Stomach (tissue), 9 donors: ENCODE measurements around the gene CDKN2B-AS1. TPM values are rescaled to one million over a fixed set of nuclear protein-coding genes. Genes with fewer than 3 reads are reported as not detected.

Source experiments
- DNase-seq, 2 donors: peaks; one replicate each; pipeline versions ENCODE4 v3.0.0 to v3.0.0-alpha.2; 2013 to 2019
- H3K27ac ChIP-seq, 5 donors: fragments of 200-600 bp in 4 of 5; sonication (generic) in 4 of 5; one replicate each; pipeline ENCODE4 v1.5.1; 2013 to 2019; ENCODE audit warnings: mild to moderate bottlenecking in 1 of 5, moderate library complexity in 1 of 5
- H3K27me3 ChIP-seq, 3 donors: fragments of 200-600 bp; sonication (generic); one replicate each; pipeline ENCODE4 v1.5.1; 2017 to 2019; ENCODE audit warnings: mixed run types in 1 of 3
- H3K36me3 ChIP-seq, 4 donors: fragments of 200-600 bp; sonication (generic); 1 replicate in 3 of 4; 2 replicates in 1 of 4; pipeline ENCODE4 v1.5.1; 2016 to 2019
- H3K4me1 ChIP-seq, 4 donors: fragments of 200-600 bp; sonication (generic); one replicate each; pipeline ENCODE4 v1.5.1; 2016 to 2019
- H3K4me3 ChIP-seq, 4 donors: fragments of 200-600 bp; sonication (generic) in 3 of 4; one replicate each; pipeline ENCODE4 v1.5.1; 2016 to 2019; ENCODE audit warnings: mild to moderate bottlenecking in 1 of 4
- H3K9me3 ChIP-seq, 4 donors: fragments of 200-600 bp; sonication (generic); one replicate each; pipeline ENCODE4 v1.5.1; 2016 to 2019
- CTCF ChIP-seq, 7 experiments: fragments of 450-650 bp in 4 of 7; fragments of 200-600 bp in 3 of 7; sonication (generic) in 3 of 7; IDR thresholded peaks; one replicate each; pipeline ENCODE4 v1.5.1; 2016 to 2019; ENCODE audit warnings: antibody characterized with exemption in 7 of 7, control low read depth in 2 of 7, mild to moderate bottlenecking in 1 of 7
- EP300 ChIP-seq: sonication (generic); formaldehyde crosslinking; IDR thresholded peaks from one replicate; pipeline ENCODE4 v1.6.1; 2017; ENCODE audit warnings: antibody characterized with exemption
- POLR2A ChIP-seq, 4 donors: fragments of 450-650 bp; IDR thresholded peaks; one replicate each; pipeline ENCODE4 v1.6.1; 2016; ENCODE audit warnings: antibody characterized with exemption in 4 of 4, control low read depth in 2 of 4, mild to moderate bottlenecking in 1 of 4, moderate library complexity in 1 of 4
- POLR2AphosphoS5 ChIP-seq, 3 donors: sonication (generic); formaldehyde crosslinking; IDR thresholded peaks; one replicate each; pipeline ENCODE4 v1.6.1; 2016; ENCODE audit warnings: antibody characterized with exemption in 3 of 3
- WGBS, 5 donors: extraction: QIAGEN DNeasy Blood & Tissue Kit in 3 of 5; methylation state at CpG; one replicate each; pipeline versions ENCODE4 v1.1.5 to v1.1.7; 2013 to 2018; 5-methylcytosine and 5-hydroxymethylcytosine counted together
- intact Hi-C: fragments of 100-400 bp; cut with DNase I; formaldehyde crosslinking; loops from one replicate; pipeline ENCODE4 v1.15.1; 2023; ENCODE audit warnings: low total_unique reads
- polyA plus RNA-seq, 3 donors: library from polyadenylated mRNA; stranded (reverse); fragments of 200-250 nt; gene quantifications; one replicate each; pipeline ENCODE4 v1.2.3, GENCODE V29; 2013
- total RNA-seq, 5 donors: library from RNA; depleted of rRNA; stranded (reverse); fragments of >200 nt; gene quantifications; one replicate each; pipeline versions ENCODE4 v1.1.0 to v1.2.3, GENCODE V29; 2014 to 2016
- donor health status: healthy with polysubstance abuse.
- donor health status: Bipolar disorder and iron deficiency.
- donor health status: healthy.

CDKN2B-AS1 gene
- total and polyA plus RNA-seq, 8 donors = 0.48 to 1.6 (median 1.1) TPM; not detected in 3

GRCh38 chr9:22064957-22065356 lies 70.4 kb downstream of the CDKN2B-AS1 start:
- intact Hi-C loops = no loop called here
- H3K27me3 ChIP-seq = no peaks in the 10 kb centered on the region
- H3K36me3 ChIP-seq = no peaks in the 10 kb centered on the region
- H3K9me3 ChIP-seq = no peaks in the 10 kb centered on the region
- no peak for TF ChIP-seq POLR2A (IDR thresholded peaks at IDR 0.05)
- no peak for TF ChIP-seq POLR2AphosphoS5 (IDR thresholded peaks at IDR 0.05)
- TF ChIP-seq CTCF (IDR thresholded peaks at IDR 0.05) = no peak
- TF ChIP-seq EP300 = no peak
- H3K4me1 ChIP-seq = no peaks in the 10 kb centered on the region
- H3K27ac ChIP-seq = no peak overlapping the region
- no peak overlapping the region for H3K4me3 ChIP-seq
- WGBS, 5 donors = 70 to 88% (median 86%) methylated on average over 2 of the region's 2 CpGs
- DNase-seq = no peak

GRCh38 chr9:22065431-22066200 lies 71.0 kb downstream of the CDKN2B-AS1 start:
- no peak for TF ChIP-seq POLR2A (IDR thresholded peaks at IDR 0.05)
- TF ChIP-seq EP300 = no peak
- TF ChIP-seq CTCF (IDR thresholded peaks at IDR 0.05) = no peak
- TF ChIP-seq POLR2AphosphoS5 (IDR thresholded peaks at IDR 0.05) = no peak
- no peak overlapping the region for H3K27ac ChIP-seq
- H3K27me3 ChIP-seq = no peaks in the 10 kb centered on the region
- H3K9me3 ChIP-seq = no peaks in the 10 kb centered on the region
- no peaks in the 10 kb centered on the region for H3K36me3 ChIP-seq
- 58 to 68% (median 63%) methylated on average over 4 of the region's 4 CpGs for WGBS, 5 donors
- intact Hi-C loops = no loop called here
- H3K4me3 ChIP-seq = no peak overlapping the region
- H3K4me1 ChIP-seq = no peaks in the 10 kb centered on the region
- DNase-seq = no peak

- Histone ChIP-seq H3K27ac (no peak overlapping the region), H3K9me3 (no peaks in the 10 kb centered on the region), H3K36me3 (no peaks in the 10 kb centered on the region), H3K4me3 (no peak overlapping the region), H3K27me3 (no peaks in the 10 kb centered on the region), H3K4me1 (no peaks in the 10 kb centered on the region)
- WGBS, 5 donors = 48 to 95% (median 74%) methylated on average over 4 of the region's 4 CpGs
- DNase-seq = no peak
- TF ChIP-seq POLR2A (IDR thresholded peaks at IDR 0.05) (no peak), POLR2AphosphoS5 (IDR thresholded peaks at IDR 0.05) (no peak), EP300 (no peak), CTCF (IDR thresholded peaks at IDR 0.05) (no peak)
- intact Hi-C loops = no loop called here
These were observed 72.6 kb downstream of the CDKN2B-AS1 start for GRCh38 chr9:22067196-22067595.

- intact Hi-C loops = no loop called here
- Histone ChIP-seq H3K27me3 (no peaks in the 10 kb centered on the region), H3K4me3 (no peak overlapping the region), H3K4me1 (no peaks in the 10 kb centered on the region), H3K36me3 (no peaks in the 10 kb centered on the region), H3K27ac (no peak overlapping the region), H3K9me3 (no peaks in the 10 kb centered on the region)
- 64 to 77% (median 71%) methylated on average over 8 of the region's 8 CpGs for WGBS, 5 donors
- TF ChIP-seq POLR2A (IDR thresholded peaks at IDR 0.05) = no peak
- no peak for TF ChIP-seq POLR2AphosphoS5 (IDR thresholded peaks at IDR 0.05)
- TF ChIP-seq CTCF (IDR thresholded peaks at IDR 0.05) = no peak
- TF ChIP-seq EP300 = no peak
- DNase-seq = no peak
These were observed 73.8 kb downstream of the CDKN2B-AS1 start for GRCh38 chr9:22068369-22068768.
